ENCODE results near the gene RAB3GAP1.
"Not testable (repeated sequence)": the region's sequence is repeated elsewhere in the genome, so short reads cannot be mapped to it uniquely, and the experiment has no call there.

The RAB3GAP1 gene

DNA sequence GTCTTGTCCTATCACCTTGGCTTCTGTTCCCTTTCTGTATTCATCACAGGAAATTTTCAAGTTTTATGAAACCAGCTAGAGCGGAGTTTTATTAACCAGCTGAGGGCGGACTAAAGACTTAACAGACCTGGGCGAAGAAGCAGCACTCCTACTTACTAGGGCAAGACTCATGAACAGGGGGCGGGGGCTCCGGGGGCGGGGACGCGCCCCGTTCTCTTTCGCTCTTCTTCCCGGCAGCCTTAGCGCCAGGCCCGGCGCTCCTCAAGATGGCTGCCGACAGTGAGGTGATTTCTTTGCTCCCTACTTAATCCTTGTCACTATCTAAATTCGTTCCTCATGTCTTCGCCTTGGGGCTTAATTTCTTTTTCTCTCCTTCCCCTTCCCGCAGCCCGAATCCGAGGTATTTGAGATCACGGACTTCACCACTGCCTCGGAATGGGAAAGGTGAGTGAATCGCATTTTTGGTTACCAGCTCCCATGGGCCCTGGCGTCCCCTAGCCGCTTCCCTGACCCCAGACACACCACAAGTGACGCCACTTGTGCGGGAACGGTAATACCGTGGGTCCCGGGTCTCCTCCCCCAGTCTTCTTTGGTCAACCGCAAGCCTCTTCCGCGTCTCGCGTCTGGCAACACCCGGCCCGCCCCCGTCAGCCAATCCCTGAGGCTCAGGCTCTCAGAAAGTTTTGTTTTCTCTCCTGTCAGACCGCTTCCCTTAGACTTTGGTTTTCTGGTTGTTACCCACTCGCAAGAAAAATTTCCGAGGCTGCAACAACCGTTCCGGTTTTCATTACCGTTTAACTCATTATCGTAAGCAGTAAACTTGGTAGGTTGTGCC is at the start of gene RAB3GAP1:
Gene RAB3GAP1, plus strand, starts transcription at position 251 of the 835 bp plus-strand sequence. Its CDS starts 16 bp downstream, at position 267.
- peak; percentile 92 for DNase-seq

DNA sequence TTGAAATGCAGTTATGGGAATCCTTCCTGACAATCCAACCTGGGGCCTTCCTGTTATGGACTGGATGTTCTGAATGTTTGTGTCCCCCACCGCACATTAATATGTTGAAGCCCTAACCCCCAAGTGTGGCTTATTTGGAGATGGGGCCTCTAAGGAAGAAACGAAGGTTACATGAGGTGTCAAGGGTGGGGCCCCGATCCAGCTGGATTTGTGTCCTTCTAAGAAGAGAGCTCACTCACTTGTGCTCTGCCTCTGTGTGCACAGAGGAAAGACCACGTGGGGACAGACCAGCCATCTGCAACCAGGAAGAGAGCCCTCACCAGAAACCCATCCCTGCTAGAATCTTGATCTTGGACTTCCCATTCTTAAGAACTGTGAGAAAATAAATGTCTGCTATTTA is 49.3 kb upstream of the RAB3GAP1 start:
- no peak for DNase-seq

DNA sequence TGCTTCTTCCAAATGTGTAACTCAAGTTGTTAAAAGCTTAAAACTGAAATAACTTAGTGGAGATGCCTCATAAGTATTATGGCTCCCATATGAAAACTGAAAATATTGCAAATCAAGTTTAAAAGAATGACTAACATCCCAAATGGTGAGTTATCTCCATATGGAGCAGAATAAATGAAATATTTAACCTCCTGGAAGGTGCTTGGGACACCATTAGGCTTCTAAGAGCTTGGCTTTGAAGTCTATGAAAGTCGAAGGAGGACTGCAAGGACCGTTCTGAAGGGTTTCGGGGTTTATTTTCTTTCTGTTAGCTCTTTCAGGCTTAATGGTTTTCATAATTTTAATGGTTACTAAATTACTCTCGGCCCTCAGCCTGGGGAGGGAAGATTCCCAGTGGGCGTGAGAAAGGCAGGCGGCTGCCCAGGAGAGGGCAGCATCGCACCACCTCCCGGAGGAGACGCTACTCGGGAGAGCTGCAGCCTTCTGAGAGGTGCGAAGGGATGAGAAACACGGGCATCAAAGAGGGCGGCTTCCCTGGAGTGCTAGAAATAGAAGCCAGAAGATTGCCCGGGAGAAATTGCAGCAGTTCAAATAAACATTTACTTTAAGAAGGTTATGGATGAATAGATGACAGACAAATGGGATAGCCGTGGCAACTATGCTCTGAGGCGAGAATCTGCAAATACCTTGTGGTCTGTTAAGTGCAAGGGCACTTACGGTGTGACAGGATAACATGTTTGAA is 47.9 kb upstream of the RAB3GAP1 start:
- peak; percentile 72 for DNase-seq

DNA sequence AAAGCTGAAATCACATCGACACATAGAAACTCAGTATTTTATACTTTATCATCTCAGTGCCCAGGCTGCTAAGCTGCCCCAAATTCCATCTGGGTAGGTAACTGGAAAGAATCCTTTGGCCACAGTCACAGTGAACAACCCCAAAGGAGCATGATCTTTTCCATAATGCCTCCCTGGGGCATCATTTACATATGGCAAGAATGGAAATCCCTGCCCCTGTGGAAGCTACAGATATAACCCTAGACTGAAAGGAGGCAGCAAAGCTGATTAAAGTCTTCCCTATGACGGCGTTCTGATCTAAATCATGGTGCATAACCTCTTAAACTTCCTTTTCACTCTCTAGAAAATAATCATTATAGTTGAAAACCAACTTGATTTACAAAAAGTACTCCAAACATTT is 46.3 kb upstream of the RAB3GAP1 start:
- no peak for DNase-seq

DNA sequence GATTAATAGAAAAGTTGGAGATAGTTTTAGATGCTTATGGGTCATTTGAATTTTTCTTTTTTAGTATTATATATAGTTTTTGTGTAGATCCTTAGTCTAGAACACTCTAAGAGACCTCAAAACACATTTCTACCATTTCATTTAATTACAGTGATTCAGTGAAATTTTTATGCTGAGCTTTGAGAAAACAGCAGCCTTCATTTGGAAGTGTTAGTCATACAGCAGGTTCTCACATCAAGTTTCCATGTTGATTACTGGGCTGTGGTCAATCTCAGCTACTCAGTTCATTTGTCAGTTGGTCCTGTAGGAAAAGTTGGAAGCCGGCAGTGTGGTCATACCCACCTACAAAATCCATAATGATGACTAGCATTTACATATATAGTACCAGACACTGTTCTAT is 42.8 kb upstream of the RAB3GAP1 start:
- no peak for DNase-seq

DNA sequence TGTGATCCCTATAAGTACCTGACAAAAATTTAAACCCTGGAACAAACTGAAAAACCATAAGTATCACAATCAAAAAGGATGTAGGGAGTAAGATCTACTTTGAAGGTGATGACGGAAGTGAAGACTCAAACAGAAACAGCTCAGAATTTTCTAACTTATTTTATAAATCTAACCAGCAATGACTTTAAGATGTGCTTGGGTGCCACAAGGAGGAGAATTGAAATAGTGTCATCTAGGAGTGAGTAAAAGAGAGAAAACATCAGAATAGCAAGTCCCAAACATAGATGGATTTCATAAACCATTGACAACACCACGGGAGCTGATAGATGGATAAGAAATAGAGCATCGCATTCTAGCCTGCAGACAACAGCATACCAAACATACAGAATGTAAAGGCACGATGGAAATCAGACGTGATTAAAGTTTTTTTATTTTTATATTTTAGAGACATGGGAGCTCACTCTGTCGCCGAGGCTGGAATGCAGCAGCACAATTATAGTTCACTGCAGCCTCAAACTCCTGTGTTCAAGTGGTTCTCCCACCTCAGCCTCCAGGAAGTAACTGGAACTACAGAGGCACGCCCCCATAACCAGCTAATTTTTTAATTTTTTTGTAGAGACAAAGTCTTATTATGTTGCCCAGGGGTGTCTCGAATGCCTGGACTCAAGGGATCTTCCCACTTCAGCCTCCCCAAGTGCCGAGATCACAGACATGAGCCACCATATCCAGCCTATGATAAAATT is 41.7 kb upstream of the RAB3GAP1 start:
- DNase-seq, result no peak

DNA sequence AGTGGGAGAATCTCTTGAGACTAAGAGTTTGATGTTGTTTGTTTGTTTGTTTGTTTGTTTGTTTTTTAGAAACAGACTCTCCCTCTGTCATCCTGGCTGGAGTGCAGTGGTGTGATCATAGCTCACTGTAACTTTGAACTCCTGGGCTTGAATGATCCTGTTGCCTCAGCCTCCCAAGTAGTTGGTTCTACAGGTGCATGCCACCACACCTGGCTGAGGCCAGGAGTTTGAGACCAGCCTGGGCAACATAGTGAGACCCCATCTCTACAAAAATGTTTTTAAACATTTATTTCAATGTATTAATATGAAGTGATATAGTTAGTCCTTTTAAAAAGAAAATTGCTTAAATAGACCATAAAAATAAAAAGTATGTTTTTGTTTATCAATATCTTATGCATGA is 40.5 kb upstream of the RAB3GAP1 start:
- DNase-seq, result no peak

DNA sequence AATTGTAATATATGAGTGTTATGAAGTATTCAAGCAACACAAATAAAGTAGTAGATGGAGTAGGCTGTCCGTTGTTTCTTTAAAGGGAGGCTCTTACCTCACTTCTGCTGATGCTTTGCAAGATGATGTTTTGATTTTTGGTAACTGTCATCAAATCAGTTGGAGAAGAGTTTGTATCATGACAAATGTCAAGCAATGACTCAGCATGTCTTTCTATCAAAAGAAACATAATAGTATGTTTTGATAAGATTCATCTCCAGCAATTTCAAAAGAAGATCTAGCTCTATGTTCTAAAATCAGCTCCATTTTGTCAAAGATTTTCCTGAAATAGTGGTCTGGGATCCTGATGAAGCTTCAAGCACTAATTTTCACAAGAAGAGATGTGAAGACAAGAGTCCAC is 30.5 kb upstream of the RAB3GAP1 start:
- DNase-seq, result no peak

DNA sequence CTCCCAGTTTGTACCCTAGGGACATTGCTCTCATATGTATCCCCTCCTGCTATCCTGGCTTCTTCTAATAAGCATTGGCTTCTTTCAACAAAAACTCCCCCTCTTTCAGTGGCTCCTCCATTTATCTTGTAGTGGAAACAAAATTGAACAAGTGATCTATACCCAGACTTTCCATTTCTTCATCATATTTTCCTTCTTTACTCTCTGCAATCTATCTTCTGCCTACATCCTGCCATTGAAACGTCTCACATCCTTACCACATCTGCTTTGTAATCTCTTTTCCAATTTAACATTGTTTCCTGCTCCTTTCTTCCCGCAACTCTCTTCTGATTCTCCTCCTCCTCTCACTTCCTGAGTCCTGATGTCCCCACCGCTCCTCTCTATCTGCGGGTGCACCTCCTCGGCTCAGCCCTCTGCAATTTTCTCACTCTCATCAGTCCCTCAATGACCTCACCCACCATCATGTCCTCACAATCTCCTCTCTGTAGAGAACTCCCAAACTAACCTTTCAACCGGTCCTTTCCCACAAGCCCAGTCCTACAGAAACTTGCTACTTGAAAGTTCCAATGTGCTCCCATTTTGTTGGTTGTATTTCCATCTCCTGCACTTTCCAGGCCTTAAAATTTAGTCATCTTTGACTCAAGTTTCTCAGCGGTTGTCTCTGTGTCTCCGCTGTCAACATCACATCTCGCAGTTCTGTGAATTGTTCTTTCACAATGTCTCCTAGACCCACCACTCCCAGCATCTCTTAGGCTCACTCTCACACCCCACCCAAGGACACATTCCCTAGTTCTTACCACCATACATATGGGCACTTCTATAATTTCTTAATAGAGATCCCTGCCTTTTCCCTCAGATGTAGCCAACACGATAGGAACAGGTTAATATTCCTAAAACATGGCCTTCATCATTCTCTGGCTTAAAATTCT is 28.9 kb upstream of the RAB3GAP1 start:
- no peak for DNase-seq

DNA sequence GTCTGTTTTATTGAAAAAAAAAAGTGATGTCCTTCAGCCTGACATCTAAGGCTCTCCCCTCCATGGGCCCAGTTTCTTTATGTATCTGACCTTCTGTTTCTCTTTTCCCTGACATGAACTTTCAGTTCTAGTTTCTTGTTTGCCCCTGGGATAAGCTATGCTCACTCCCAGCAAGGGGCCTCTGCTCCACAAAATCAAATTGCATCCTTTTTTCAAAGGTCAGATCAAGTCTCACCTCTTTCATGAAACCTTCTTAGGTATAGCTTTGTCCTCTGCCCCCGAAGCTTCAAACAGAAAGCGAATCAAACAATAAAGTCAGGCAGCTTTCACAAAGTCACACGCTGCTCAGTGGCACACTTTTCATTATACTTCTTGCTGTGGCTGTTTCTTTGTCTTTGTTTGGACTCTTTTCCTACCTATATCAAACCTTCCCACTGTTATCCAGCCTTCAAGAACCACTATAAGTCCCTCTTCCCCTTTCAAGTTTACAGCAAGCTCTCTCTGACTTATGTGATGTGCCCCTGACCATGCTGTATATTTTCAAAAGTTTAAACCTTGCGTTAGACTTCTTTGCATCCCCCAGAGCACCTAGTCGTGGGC is 28.1 kb upstream of the RAB3GAP1 start:
- no peak for DNase-seq

DNA sequence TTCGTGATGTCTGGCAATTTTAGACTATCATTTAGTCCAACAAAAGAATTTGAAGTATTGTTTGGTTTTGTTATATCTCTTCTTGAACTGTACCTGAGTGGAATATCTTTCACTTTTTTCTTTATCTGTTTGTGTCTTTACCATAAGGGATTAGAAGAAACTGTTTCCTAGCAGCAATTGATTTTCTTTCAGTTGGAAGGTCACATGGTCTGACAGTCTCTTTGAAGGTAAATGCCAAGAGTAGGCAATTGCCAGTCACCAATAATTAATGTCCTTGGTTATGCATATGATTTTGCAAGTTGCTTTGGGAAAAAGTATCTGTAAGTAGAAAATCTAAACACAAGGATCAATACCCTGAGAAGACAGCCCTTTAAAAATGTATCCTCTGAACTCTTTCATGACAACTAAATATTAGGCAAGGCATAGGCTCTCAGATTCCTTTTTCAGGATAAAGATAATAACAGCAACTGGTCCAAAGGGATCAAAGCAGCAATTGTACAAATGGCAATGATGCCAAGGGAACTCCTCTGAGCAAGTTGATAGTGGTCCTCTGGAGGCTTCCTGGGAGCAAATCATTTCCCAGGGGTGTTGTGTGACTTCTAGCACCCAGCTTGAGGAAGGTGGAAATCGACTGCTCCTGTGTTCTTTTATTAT is 22.5 kb upstream of the RAB3GAP1 start:
- DNase-seq, result no peak

DNA sequence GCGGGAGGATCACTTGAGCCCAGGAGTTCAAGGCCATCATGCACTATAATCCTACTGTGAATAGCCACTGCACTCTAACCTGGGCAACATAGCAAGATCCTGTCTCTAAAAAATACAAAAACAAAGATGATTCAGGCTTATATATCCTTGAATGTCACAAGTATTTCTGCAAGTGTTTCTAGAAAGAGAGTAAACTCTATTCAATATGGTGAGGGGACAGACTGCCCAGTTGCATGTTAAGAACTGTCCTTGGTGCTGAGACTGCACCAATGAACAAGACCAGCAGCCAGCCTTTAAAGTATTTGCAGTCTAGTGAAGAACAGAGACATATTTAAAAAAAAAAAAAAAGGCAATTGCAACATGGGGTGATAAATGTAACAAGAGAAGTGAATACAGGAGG is 21.3 kb upstream of the RAB3GAP1 start:
- DNase-seq, result no peak

DNA sequence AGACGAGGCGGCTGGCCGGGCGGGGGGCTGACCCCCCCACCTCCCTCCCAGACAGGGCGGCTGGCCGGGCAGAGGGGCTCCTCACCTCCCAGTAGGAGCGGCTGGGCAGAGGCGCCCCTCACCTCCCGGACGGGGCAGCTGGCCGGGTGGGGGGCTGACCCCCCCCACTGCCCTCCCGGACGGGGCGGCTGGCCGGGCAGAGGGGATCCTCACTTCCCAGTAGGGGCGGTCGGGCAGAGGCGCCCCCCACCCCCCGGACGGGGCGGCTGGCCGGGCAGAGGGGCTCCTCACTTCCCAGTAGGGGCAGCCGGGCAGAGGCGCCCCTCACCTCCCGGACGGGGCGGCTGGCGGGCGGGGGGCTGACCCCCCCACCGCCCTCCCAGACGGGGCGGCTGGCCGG is 18.9 kb upstream of the RAB3GAP1 start:
- DNase-seq, result not testable (repeated sequence)

DNA sequence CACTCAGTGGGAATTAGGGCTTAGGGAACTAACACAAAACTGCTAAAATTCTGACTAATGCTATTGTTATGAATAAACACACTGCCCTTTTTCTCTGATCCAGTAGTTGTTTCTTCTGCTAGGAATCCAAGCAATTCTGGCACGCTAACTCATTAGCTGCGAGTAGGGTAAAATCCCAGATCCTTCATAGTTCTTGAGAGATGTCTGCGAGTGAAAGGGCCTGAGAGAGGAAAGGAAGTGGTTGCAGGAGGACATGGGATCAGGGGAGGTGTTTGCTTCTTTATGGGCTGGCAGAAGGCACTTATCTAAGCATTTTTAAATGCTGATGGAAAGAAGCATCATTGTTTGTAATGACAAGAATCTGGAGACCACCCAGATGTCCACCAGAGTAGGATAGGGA is 14.3 kb upstream of the RAB3GAP1 start:
- DNase-seq, result no peak

DNA sequence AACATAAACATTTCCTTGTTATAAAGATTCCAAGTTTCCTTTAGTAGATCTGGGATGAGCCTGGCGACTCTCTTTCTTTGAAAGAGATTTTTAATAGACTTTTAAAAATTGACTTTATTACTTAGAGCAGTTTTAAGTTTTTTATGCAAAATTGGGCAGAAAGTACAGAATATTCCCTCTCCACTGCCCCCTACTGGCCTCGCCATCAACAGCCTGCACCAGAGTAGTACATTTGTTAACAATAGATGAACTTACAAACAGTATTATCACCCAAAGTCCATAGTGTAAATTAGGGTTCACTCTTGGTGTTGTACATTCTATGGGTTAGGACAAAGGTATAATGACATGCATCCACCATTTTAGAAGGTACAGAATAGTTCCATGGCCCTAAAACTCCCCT is 8.7 kb upstream of the RAB3GAP1 start:
- DNase-seq, result peak; percentile 13

DNA sequence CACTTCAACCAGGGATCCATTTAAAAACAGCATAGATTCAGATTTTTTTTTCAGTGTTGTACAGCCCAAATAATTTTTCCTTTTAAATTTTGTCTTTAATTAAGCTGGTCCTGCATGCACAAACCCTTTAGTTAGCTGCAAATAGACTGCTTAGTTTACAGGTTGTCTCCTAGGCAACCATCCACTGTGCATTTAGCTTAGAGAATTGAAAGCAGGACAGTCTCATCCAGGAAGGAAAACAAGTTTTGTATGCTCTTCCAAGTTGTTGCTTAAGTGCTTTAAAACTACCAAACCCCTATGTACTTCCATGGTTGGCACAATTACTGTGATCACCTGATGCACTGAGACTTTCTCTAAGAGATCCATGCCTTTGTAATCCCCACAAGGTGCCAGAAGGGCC is 4.8 kb upstream of the RAB3GAP1 start, which contains the start of gene MAP3K19:
Gene MAP3K19, minus strand, starts transcription at position 148 of the 400 bp plus-strand sequence. CDS start 22,800 bp downstream, outside the sequence.
- no peak for DNase-seq

DNA sequence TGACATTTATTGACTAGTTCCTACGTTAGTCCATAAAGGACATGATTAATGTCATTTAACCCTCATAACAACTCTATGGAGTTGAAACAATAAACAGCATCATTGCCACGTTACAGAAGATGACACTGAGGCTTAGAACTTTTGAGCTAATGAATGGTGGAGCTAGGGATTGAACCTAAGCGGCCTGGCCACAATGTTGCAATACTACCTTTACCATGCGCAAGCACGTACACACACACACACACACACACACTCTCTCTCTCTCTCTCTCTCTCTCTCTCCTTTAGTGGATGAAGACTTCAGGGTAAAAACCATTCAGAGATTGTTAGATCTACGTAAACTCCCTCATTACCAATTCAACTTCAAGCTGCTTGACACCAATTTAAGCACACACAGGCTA is 4.0 kb upstream of the RAB3GAP1 start:
- DNase-seq, result no peak

DNA sequence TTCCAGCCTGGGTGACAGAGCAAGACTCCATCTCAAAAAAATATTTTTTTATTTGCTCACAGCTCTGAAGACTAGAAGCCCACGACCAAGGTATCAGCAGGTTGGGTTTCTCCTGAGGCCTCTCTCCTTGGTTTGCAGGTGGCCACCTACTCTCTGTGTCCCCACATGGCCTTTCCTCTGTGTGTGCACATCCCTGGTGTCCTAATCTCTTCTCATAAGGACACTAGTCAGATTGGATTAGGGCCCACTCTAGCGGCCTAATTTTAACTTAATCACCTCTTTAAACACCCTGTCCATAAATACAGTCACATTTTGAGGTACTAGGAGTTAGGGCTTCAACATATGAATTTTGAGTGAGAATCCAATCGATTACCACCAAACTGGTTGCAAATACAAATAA is 2.0 kb upstream of the RAB3GAP1 start:
- DNase-seq, result no peak

DNA sequence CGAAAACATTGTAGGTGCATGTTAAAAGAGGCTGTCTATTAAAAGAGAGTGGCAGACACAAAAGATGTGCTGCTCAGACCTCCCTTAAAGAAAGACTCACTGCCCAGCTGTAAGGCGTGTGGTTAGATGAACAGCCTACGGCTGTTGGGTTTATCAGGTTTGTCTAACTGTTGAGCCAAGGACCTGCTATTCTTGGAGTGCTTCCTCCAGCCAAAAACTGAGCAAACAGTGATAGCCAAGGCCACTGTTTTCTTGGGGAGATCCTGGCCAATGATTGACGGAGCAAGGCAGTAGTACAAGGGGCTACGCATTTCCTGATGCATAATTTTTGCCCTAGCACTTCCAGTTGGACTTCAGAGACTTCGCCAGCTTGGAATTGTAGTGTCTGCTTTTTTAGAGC is 1.4 kb upstream of the RAB3GAP1 start:
- no peak for DNase-seq

DNA sequence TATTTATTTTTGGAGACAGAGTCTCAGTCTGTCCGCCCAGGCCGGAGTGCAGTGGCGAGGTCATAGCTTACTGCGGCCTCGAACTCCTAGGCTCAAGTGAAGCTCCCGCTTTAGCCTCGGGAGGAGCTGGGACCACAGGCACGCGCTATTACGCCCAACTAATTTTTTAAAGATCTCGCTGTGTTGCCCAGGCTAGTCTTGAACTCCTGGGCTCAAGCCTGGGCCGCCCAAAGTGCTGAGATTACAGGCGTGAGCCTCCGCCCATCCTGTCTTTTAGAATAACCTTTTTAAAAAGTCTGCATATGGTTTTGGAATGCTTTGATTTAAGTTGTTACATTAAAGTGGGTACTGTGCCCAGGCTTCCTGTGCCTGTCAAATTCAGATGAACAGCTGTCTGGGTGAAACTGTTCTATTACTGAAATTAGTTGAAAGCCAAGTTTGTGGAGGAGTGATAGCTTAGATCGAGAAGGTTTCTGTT is 944 bp downstream of the RAB3GAP1 start:
- peak; percentile 36 for DNase-seq

DNA sequence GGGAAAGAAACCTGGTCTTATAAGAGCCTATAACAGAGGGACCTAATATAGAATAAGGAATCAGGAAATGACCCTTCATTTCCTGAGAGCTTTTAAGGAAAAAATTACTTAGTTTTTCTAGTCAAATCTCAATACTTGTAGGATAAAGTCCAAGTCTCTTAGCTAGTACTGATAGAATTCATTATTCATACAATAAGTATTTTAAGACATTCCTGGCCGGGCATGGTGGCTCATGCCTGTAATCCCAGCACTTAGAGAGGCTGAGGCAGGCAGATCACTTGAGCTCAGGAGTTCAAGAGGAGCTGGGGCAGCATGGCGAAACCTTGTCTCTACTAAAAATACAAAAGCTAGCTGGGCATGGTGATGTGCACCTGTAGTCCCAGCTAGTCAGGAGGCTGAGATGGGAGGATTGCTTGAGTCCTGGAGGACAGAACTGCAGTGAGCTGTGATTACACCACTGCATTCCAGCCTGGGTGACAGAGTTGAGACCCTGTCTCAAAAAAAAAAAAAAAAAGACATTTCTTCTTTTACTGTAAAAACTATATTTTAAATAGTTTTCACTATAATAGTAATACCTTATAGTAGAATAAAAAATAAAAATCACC is 3.2 kb downstream of the RAB3GAP1 start:
- DNase-seq, result no peak
